GM12875 (cell line): Measurements from ENCODE around the gene MAML2.

Source experiments
- H3K4me3 ChIP-seq: one replicate; pipeline ENCODE4 v1.5.1; 2011; ENCODE audit warnings: low read depth, low read length, control low read depth
- TF ChIP-seq, protein P1 (sequence below): IDR thresholded peaks from 2 replicates; pipeline ENCODE4 v1.5.1; 2011; ENCODE audit warnings: low read depth, mild to moderate bottlenecking, control low read depth, inconsistent platforms, low read length, moderate library complexity, borderline replicate concordance; ENCODE audit not compliant: insufficient read depth

MAML2 gene

DNA sequence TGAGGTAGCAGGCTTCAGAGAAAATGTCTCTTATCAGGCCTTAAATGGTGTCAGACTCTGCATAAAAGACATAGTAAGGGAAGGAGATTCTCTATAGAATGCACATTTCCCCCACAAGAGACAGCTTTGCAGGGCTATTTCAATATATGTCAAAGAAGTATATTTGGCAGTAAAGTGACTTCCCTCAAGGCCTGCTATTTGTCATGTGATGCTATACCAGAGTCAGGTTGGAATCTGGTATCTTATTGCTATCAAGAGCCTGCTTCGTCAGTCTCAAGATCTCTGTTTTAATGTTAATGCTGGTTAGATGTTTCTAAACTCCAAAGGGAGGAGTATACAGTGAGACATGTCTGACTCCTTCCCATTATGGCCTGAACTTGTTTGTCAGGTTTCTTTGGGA lies 378.7 kb downstream of the MAML2 start:
- no peak overlapping the region for H3K4me3 ChIP-seq
- TF ChIP-seq, protein P1, sequence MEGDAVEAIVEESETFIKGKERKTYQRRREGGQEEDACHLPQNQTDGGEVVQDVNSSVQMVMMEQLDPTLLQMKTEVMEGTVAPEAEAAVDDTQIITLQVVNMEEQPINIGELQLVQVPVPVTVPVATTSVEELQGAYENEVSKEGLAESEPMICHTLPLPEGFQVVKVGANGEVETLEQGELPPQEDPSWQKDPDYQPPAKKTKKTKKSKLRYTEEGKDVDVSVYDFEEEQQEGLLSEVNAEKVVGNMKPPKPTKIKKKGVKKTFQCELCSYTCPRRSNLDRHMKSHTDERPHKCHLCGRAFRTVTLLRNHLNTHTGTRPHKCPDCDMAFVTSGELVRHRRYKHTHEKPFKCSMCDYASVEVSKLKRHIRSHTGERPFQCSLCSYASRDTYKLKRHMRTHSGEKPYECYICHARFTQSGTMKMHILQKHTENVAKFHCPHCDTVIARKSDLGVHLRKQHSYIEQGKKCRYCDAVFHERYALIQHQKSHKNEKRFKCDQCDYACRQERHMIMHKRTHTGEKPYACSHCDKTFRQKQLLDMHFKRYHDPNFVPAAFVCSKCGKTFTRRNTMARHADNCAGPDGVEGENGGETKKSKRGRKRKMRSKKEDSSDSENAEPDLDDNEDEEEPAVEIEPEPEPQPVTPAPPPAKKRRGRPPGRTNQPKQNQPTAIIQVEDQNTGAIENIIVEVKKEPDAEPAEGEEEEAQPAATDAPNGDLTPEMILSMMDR: no peak

GRCh38 chr11:95961758-95962157 lies 381.2 kb downstream of the MAML2 start:
- no peak overlapping the region for H3K4me3 ChIP-seq
- TF ChIP-seq, protein P1: no peak

- TF ChIP-seq, protein P1: no peak
- no peak overlapping the region for H3K4me3 ChIP-seq
Measured at GRCh38 chr11:95950905-95951304, 392.1 kb downstream of the MAML2 start.

DNA sequence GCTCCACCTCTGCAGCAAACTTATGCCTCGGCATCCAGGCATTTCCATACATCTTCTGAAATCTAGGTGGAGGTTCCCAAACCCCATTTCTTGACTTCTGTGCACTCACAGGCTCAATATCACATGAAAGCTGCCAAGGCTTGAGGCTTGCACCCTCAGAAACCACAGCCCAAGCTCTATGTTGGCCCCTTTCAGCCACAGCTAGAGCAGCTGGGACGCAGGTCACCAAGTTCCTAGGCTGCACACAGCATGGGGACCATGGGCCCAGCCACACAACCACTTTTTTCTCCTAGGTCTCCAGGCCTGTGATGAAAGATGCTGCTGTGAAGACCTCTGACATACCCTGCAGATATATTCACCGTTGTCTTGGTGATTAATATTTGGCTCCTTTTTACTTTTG lies 394.4 kb downstream of the MAML2 start:
- TF ChIP-seq, protein P1: no peak
- H3K4me3 ChIP-seq: no peak overlapping the region

DNA sequence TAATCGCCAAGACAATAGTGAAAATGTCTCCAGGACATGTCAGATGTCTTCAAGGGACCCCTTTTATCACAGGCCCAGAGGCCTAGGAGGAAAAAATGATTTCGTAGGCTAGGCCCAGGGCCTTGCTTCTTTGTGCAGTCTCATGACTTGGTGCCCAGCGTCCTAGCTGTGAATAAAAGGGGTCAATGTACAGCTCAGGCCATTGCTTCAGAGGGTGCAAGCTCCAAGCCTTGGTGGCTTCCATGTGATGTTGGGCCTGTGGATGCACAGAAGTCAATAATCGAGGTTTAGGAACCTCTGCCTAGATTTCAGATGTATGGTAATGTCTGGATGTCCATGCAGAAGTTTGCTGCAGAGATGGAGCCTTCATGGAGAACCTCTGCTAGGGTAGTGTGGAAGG lies 398.4 kb downstream of the MAML2 start:
- TF ChIP-seq, protein P1: no peak
- no peak overlapping the region for H3K4me3 ChIP-seq

- no peak overlapping the region for H3K4me3 ChIP-seq
- TF ChIP-seq, protein P1: no peak
Measured at GRCh38 chr11:95943546-95943945, 399.4 kb downstream of the MAML2 start.

DNA sequence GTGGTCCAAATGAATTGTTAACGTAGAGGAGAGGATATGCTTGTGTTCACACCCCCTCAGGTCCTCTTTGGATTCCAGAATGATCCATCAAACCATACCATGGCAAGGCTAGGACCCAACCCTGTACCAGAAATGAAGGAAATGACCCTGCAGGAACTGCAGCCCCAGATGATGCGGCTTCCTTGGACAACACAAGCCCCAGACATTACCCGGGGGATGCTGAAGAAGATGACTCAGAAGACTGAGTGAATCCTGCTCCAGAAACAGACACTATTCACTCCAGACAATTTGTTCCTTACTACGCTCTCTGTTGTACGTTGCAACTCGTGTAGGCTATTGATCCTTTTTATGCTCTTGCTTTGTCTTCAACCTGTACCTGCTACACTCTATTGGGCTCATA lies 403.9 kb downstream of the MAML2 start:
- no peak overlapping the region for H3K4me3 ChIP-seq
- TF ChIP-seq, protein P1: no peak
